ENCODE results near the gene ZNF827.

Gene ZNF827

DNA sequence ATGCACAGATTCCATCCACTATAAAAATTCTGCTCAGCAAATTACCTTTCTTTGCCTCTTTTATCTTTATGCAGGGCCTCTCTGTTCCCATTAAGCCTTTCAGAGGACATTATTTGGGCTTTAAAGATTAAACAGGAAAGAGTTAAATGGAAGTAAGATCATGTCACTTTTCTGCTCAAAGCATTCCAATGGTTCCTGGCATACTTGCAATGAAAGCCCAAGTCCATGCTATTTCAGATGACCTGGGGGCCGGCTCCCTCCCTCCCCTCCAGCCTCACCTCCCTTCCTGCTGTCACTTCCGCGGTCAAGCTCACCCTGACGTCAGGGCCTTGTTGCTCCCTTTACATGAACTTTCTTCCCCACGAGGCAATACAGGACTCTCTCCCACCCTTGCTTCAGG, 133.1 kb downstream of the ZNF827 start:
- Histone ChIP-seq H3K9me3 (ENCODE audit: control insufficient read depth, insufficient read depth, low read depth, low read length) (no peaks in the 10 kb centered on the region), H3K27ac (ENCODE audit: extremely low read depth, low read depth, low read length) (no peak overlapping the region), H3K4me1 (ENCODE audit: control insufficient read depth, insufficient read depth, low read length) (no peaks in the 10 kb centered on the region), H3K4me3 (ENCODE audit: low read depth, low read length) (no peak overlapping the region), H3K36me3 (ENCODE audit: control insufficient read depth in 2 of 2, insufficient read depth in 1 of 2, low read length in 2 of 2) (no peaks in the 10 kb centered on the region)
- no peak for TF ChIP-seq AEBP2 (tag by site-specific recombination; IDR thresholded peaks at IDR 0.05; ENCODE audit: borderline replicate concordance)
- TF ChIP-seq ZNF221 (tag by site-specific recombination; IDR thresholded peaks at IDR 0.05; ENCODE audit: borderline replicate concordance): no peak
- TF ChIP-seq ZNF621 (tag by site-specific recombination; IDR thresholded peaks at IDR 0.05): no peak
- TF ChIP-seq ZNF600 (tag by site-specific recombination; IDR thresholded peaks at IDR 0.05): no peak
- TF ChIP-seq ZNF169 (tag by site-specific recombination; IDR thresholded peaks at IDR 0.05): no peak
- no peak for TF ChIP-seq ZNF830 (tag by site-specific recombination; IDR thresholded peaks at IDR 0.05; ENCODE audit: low read depth)
- TF ChIP-seq ZNF121 (tag by site-specific recombination; IDR thresholded peaks at IDR 0.05): no peak
- no peak for TF ChIP-seq MEIS1 (CRISPR knock-in tag; IDR thresholded peaks at IDR 0.05; ENCODE audit: borderline replicate concordance)
- TF ChIP-seq, protein P1, sequence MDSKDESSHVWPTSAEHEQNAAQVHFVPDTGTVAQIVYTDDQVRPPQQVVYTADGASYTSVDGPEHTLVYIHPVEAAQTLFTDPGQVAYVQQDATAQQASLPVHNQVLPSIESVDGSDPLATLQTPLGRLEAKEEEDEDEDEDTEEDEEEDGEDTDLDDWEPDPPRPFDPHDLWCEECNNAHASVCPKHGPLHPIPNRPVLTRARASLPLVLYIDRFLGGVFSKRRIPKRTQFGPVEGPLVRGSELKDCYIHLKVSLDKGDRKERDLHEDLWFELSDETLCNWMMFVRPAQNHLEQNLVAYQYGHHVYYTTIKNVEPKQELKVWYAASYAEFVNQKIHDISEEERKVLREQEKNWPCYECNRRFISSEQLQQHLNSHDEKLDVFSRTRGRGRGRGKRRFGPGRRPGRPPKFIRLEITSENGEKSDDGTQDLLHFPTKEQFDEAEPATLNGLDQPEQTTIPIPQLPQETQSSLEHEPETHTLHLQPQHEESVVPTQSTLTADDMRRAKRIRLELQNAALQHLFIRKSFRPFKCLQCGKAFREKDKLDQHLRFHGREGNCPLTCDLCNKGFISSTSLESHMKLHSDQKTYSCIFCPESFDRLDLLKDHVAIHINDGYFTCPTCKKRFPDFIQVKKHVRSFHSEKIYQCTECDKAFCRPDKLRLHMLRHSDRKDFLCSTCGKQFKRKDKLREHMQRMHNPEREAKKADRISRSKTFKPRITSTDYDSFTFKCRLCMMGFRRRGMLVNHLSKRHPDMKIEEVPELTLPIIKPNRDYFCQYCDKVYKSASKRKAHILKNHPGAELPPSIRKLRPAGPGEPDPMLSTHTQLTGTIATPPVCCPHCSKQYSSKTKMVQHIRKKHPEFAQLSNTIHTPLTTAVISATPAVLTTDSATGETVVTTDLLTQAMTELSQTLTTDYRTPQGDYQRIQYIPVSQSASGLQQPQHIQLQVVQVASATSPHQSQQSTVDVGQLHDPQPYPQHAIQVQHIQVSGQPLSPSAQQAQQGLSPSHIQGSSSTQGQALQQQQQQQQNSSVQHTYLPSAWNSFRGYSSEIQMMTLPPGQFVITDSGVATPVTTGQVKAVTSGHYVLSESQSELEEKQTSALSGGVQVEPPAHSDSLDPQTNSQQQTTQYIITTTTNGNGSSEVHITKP (tag by site-specific recombination; IDR thresholded peaks at IDR 0.05): no peak
- no peak for TF ChIP-seq ZNF558 (tag by site-specific recombination; IDR thresholded peaks at IDR 0.05)
- no peak for TF ChIP-seq ZNF549 (tag by site-specific recombination; IDR thresholded peaks at IDR 0.05)
- CTCF ChIA-PET: interaction anchor here (0.6 to 0.7 kb wide), 3 partner anchors 20 to 1358 kb away, joined by 3 to 4 read pairs (median 3); no protein-coding TSS in a partner anchor
- POLR2A ChIA-PET: no interaction called here

DNA sequence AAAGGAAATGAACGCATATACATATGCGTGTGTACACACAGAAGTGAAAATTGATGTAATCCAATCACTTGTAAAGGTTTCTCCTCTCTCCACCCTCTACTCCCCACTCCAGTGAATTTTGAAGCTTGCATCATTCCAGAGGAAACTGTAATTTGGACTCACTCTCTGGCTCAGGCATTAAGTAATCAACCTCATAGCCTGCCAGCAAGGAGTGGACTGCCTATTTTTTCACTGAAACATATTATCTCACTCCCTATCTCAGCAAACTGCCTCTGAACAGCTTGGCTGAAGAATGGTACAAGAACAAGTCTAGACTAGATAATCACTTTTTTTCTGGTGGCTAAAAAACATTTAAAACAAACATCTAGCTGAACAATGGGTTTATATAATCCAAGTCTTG, 134.5 kb downstream of the ZNF827 start:
- no peak overlapping the region for H3K4me3 ChIP-seq (ENCODE audit: low read depth, low read length)
- no peaks in the 10 kb centered on the region for H3K4me1 ChIP-seq (ENCODE audit: control insufficient read depth, insufficient read depth, low read length)
- ChIA-PET CTCF (interaction anchor here (1.1 kb wide), 2 partner anchors 12 to 84 kb away, joined by 3 to 6 read pairs; no protein-coding TSS in a partner anchor), POLR2A (no interaction called here)
- no peak overlapping the region for H3K27ac ChIP-seq (ENCODE audit: extremely low read depth, low read depth, low read length)
- no peaks in the 10 kb centered on the region for H3K36me3 ChIP-seq (ENCODE audit: control insufficient read depth in 2 of 2, insufficient read depth in 1 of 2, low read length in 2 of 2)
- no peaks in the 10 kb centered on the region for H3K9me3 ChIP-seq (ENCODE audit: control insufficient read depth, insufficient read depth, low read depth, low read length)
- TF ChIP-seq, protein P2, sequence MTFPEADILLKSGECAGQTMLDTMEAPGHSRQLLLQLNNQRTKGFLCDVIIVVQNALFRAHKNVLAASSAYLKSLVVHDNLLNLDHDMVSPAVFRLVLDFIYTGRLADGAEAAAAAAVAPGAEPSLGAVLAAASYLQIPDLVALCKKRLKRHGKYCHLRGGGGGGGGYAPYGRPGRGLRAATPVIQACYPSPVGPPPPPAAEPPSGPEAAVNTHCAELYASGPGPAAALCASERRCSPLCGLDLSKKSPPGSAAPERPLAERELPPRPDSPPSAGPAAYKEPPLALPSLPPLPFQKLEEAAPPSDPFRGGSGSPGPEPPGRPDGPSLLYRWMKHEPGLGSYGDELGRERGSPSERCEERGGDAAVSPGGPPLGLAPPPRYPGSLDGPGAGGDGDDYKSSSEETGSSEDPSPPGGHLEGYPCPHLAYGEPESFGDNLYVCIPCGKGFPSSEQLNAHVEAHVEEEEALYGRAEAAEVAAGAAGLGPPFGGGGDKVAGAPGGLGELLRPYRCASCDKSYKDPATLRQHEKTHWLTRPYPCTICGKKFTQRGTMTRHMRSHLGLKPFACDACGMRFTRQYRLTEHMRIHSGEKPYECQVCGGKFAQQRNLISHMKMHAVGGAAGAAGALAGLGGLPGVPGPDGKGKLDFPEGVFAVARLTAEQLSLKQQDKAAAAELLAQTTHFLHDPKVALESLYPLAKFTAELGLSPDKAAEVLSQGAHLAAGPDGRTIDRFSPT (tag by site-specific recombination; IDR thresholded peaks at IDR 0.05): no peak
- TF ChIP-seq ZNF292 (tag by site-specific recombination; IDR thresholded peaks at IDR 0.05; ENCODE audit: borderline replicate concordance, low read depth) (no peak), ZFP41 (tag by site-specific recombination; IDR thresholded peaks at IDR 0.05; ENCODE audit: borderline replicate concordance) (no peak), ZNF544 (tag by site-specific recombination; IDR thresholded peaks at IDR 0.05) (no peak), ZNF610 (tag by site-specific recombination; IDR thresholded peaks at IDR 0.05; ENCODE audit: borderline replicate concordance) (no peak), ZSCAN30 (tag by site-specific recombination; IDR thresholded peaks at IDR 0.05) (no peak), GFI1B (tag by site-specific recombination; IDR thresholded peaks at IDR 0.05) (no peak), TRIM28 (IDR thresholded peaks at IDR 0.05; ENCODE audit: borderline replicate concordance, low read length) (peak; percentile 67; the same call in 1 of the 2 replicates), ZNF175 (tag by site-specific recombination; IDR thresholded peaks at IDR 0.05) (no peak), FEZF1 (tag by site-specific recombination; IDR thresholded peaks at IDR 0.05) (peak; percentile 67), ZNF792 (tag by site-specific recombination; IDR thresholded peaks at IDR 0.05) (no peak), ZNF664 (tag by site-specific recombination; IDR thresholded peaks at IDR 0.05) (peak; percentile 94), KLF9 (tag by site-specific recombination; IDR thresholded peaks at IDR 0.05; ENCODE audit: low read depth) (no peak), ZNF394 (tag by site-specific recombination; IDR thresholded peaks at IDR 0.05; ENCODE audit: borderline replicate concordance) (peak; percentile 27; the same call in 1 of the 2 replicates), HOXC10 (CRISPR knock-in tag; IDR thresholded peaks at IDR 0.05) (no peak), ZNF660 (tag by site-specific recombination; IDR thresholded peaks at IDR 0.05) (peak; percentile 69; the same call in 1 of the 2 replicates), PRDM6 (tag by site-specific recombination; IDR thresholded peaks at IDR 0.05) (peak; percentile 69; the same call in 1 of the 2 replicates)

Measured in HEK293 (cell line).